MCF 10A (cell line): Measurements from ENCODE around the gene NAA40. TPM values are rescaled to one million over a fixed set of nuclear protein-coding genes. Genes with fewer than 3 reads are reported as not detected.

Experiments
- BruUV-seq: library from RNA; stranded (reverse); fragments of 400-500 nt; replicated peaks from 2 replicates; lab custom pipeline; 2021; lab: Mats Ljungman, UMichigan
- CTCF ChIA-PET: fragments of 300-600 bp; sonication (Branson Sonifier 250); formaldehyde crosslinking; extraction: SDS; loops from one replicate; lab custom pipeline; 2021; ENCODE audit warnings: antibody characterized with exemption, inconsistent platforms; lab: Yijun Ruan, JAX
- POLR2A ChIA-PET: fragments of 300-600, 350-650 bp; sonication (Branson Sonifier 250); formaldehyde crosslinking; extraction: SDS; loops from one replicate; lab custom pipeline; 2020; ENCODE audit warnings: antibody characterized with exemption, inconsistent platforms; lab: Yijun Ruan, JAX
- DNase-seq: peaks from one replicate; pipeline ENCODE4 v3.0.0-alpha.2; 2018; ENCODE audit not compliant: unreplicated experiment
- H3K27ac Mint-ChIP-seq: one replicate; pipeline ENCODE4 v1.8.0; 2022; ENCODE audit warnings: mild to moderate bottlenecking, low read depth, mixed read lengths; ENCODE audit not compliant: unreplicated experiment
- H3K27me3 Mint-ChIP-seq: one replicate; pipeline ENCODE4 v1.8.0; 2022; ENCODE audit warnings: mixed read lengths; ENCODE audit not compliant: insufficient read depth, unreplicated experiment
- H3K36me3 Mint-ChIP-seq: one replicate; pipeline ENCODE4 v1.8.0; 2022; ENCODE audit warnings: mild to moderate bottlenecking, moderate library complexity, mixed read lengths; ENCODE audit not compliant: insufficient read depth, unreplicated experiment
- H3K4me1 Mint-ChIP-seq: one replicate; pipeline ENCODE4 v1.8.0; 2022; ENCODE audit warnings: mixed read lengths; ENCODE audit not compliant: insufficient read depth, unreplicated experiment
- H3K4me3 Mint-ChIP-seq: one replicate; pipeline ENCODE4 v1.8.0; 2022; ENCODE audit warnings: mild to moderate bottlenecking, moderate library complexity, mixed read lengths; ENCODE audit not compliant: unreplicated experiment
- H3K9me3 Mint-ChIP-seq: one replicate; pipeline ENCODE4 v1.8.0; 2022; ENCODE audit warnings: mixed read lengths; ENCODE audit not compliant: unreplicated experiment
- CTCF ChIP-seq: fragments of 200-600 bp; IDR thresholded peaks from one replicate; pipeline ENCODE4 v1.8.0; 2022; ENCODE audit warnings: antibody characterized with exemption, mild to moderate bottlenecking; ENCODE audit not compliant: unreplicated experiment
- intact Hi-C: fragments of 100-400 bp; cut with micrococcal nuclease; formaldehyde crosslinking; loops from 2 replicates; pipeline ENCODE4 v1.14.1; 2022
- total RNA-seq: library from RNA; stranded (reverse); gene quantifications from 2 replicates; pipeline ENCODE4 v1.2.3, GENCODE V29; 2022

The NAA40 gene
- total RNA-seq, 1 experiment from 2014 or later: 11.7 TPM

GRCh38 chr11:63908631-63909401 lies 30.0 kb upstream of the NAA40 start:
- Mint-ChIP-seq H3K4me1 (no peaks in the 10 kb centered on the region), H3K36me3 (peaks cover 53% of the 10 kb centered on the region), H3K27me3 (no peaks in the 10 kb centered on the region), H3K9me3 (no peaks in the 10 kb centered on the region), H3K4me3 (no peak overlapping the region), H3K27ac (no peak overlapping the region)
- ChIA-PET CTCF (interaction anchor here (0.6 to 1.2 kb wide), 3 partner anchors 22 to 92 kb away, joined by 3 to 5 read pairs (median 4); no protein-coding TSS in a partner anchor), POLR2A (no interaction called here)
- intact Hi-C loops: no loop called here
- TF ChIP-seq CTCF: no peak
- DNase-seq: no peak
- no TSS peak for BruUV-seq

- no TSS peak for BruUV-seq
- Mint-ChIP-seq H3K27ac (no peak overlapping the region), H3K9me3 (no peaks in the 10 kb centered on the region), H3K4me1 (no peaks in the 10 kb centered on the region), H3K4me3 (no peak overlapping the region), H3K36me3 (peaks cover 43% of the 10 kb centered on the region), H3K27me3 (no peaks in the 10 kb centered on the region)
- intact Hi-C loops: no loop called here
- POLR2A ChIA-PET: no interaction called here
- TF ChIP-seq CTCF: no peak
- no peak for DNase-seq
- CTCF ChIA-PET: interaction anchor here (0.6 to 1.2 kb wide), 4 partner anchors 21 to 362 kb away, joined by 3 to 4 read pairs (median 3); no protein-coding TSS in a partner anchor
Measured at GRCh38 chr11:63909591-63910506, 29.0 kb upstream of the NAA40 start.

GRCh38 chr11:63910675-63911074 lies 28.1 kb upstream of the NAA40 start:
- no peak for DNase-seq
- ChIA-PET CTCF (interaction anchor here (0.6 to 0.7 kb wide), 2 partner anchors 172 to 363 kb away, joined by 3 read pairs; no protein-coding TSS in a partner anchor), POLR2A (no interaction called here)
- Mint-ChIP-seq H3K36me3 (peaks cover 42% of the 10 kb centered on the region), H3K4me3 (no peak overlapping the region), H3K27me3 (no peaks in the 10 kb centered on the region), H3K9me3 (no peaks in the 10 kb centered on the region), H3K4me1 (no peaks in the 10 kb centered on the region), H3K27ac (no peak overlapping the region)
- no TSS peak for BruUV-seq
- intact Hi-C loops: no loop called here
- no peak for TF ChIP-seq CTCF

GRCh38 chr11:63911440-63911839 lies 27.4 kb upstream of the NAA40 start:
- H3K4me3 Mint-ChIP-seq: no peak overlapping the region
- H3K27me3 Mint-ChIP-seq: no peaks in the 10 kb centered on the region
- intact Hi-C loops: no loop called here
- POLR2A ChIA-PET: no interaction called here
- H3K27ac Mint-ChIP-seq: no peak overlapping the region
- H3K36me3 Mint-ChIP-seq: peaks cover 35% of the 10 kb centered on the region
- no peaks in the 10 kb centered on the region for H3K4me1 Mint-ChIP-seq
- no peaks in the 10 kb centered on the region for H3K9me3 Mint-ChIP-seq
- no peak for TF ChIP-seq CTCF
- no peak for DNase-seq
- BruUV-seq: no TSS peak
- CTCF ChIA-PET: interaction anchor here (0.6 kb wide), 1 partner anchor 61 kb away, joined by 3 read pairs; no protein-coding TSS in a partner anchor
